ENCODE data around the gene VTI1B.
A peak's percentile ranks its signal among the peaks of the same experiment; 100 is the strongest.

- TF ChIP-seq CTCF (IDR thresholded peaks at IDR 0.05) (no peak), POLR2AphosphoS5 (IDR thresholded peaks at IDR 0.05) (peak; percentile 86)
Observed at GRCh38 chr14:67695394-67695949, 21.0 kb upstream of the VTI1B start, which contains the start of gene RDH11.
